ENCODE measurements around the gene SLC17A3. TPM values are rescaled to one million over a fixed set of nuclear protein-coding genes. Genes with fewer than 3 reads are reported as not detected.

SLC17A3 gene
- total RNA-seq, 1 experiment from 2014 or later, result not detected

DNA sequence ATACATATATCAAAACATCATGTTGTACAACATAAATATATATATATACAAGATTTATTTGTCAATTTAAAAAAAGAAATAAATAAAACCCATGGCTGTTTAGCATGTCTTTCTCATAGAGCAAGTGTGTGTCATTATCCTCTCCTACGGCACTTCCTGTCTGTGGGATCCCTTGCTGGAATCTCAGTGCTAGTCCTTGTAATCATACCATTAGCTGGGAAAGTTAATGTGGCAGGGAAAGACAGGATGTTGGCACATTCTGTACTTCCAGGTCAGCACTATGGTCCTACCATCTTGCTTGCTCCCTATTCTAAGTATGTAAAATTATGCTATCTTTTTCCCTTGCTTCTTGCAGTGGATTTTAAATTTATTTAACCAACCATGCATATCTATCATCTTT lies 9.5 kb upstream of the SLC17A3 start:
- H4K20me1 ChIP-seq (ENCODE audit: insufficient read depth, low read depth, low read length), result no peaks in the 10 kb centered on the region
- no peaks in the 10 kb centered on the region for H3K9me2 ChIP-seq (replicated peaks; ENCODE audit: insufficient read depth, low read length)
- no peak overlapping the region for H3K27ac ChIP-seq (ENCODE audit: low read length)
- no peak overlapping the region for H2AFZ ChIP-seq (ENCODE audit: low read length)
- no peak overlapping the region for H3K9ac ChIP-seq (ENCODE audit: low read length)
- no peaks in the 10 kb centered on the region for H3K79me2 ChIP-seq (ENCODE audit: low read length)
- no peaks in the 10 kb centered on the region for H3K9me3 ChIP-seq (ENCODE audit: low read length)
- H3K4me3 ChIP-seq (ENCODE audit: low read length), result no peak overlapping the region
- DNase-seq, result no peak
- H3K27me3 ChIP-seq (ENCODE audit: low read length), result no peaks in the 10 kb centered on the region
- no peaks in the 10 kb centered on the region for H3K36me3 ChIP-seq (ENCODE audit: insufficient read depth, low read length)
- no peaks in the 10 kb centered on the region for H3K4me1 ChIP-seq (ENCODE audit: low read length)
- no peak overlapping the region for H3K4me2 ChIP-seq (ENCODE audit: low read depth, low read length, poor library complexity, severe bottlenecking)

DNA sequence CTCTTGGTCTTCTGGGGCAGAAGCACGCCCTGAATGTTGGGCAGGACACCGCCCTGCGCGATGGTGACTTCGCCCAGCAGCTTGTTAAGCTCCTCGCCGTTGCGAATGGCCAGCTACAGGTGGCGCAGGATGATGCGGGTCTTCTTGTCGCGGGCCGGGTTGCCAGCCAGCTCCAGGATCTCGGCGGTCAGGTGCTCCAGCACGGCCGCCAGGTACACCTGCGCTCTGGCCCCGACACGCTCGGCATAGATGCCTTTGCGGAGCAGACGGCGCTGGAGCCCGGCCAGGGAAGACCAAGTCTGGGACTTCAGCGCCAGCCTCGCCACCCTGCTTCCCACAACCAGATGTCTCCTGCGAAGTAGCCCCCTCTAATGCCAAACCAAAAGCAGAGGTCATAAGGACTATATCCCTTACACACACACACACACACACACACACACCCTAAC lies 8.0 kb upstream of the SLC17A3 start:
- Histone ChIP-seq H3K4me1 (ENCODE audit: low read length) (no peaks in the 10 kb centered on the region), H3K9me2 (replicated peaks; ENCODE audit: insufficient read depth, low read length) (no peaks in the 10 kb centered on the region), H3K4me3 (ENCODE audit: low read length) (no peak overlapping the region), H3K9ac (ENCODE audit: low read length) (no peak overlapping the region), H3K4me2 (ENCODE audit: low read depth, low read length, poor library complexity, severe bottlenecking) (no peak overlapping the region), H3K9me3 (ENCODE audit: low read length) (no peaks in the 10 kb centered on the region), H4K20me1 (ENCODE audit: insufficient read depth, low read depth, low read length) (no peaks in the 10 kb centered on the region), H3K27me3 (ENCODE audit: low read length) (no peaks in the 10 kb centered on the region), H2AFZ (ENCODE audit: low read length) (no peak overlapping the region), H3K79me2 (ENCODE audit: low read length) (no peaks in the 10 kb centered on the region), H3K36me3 (ENCODE audit: insufficient read depth, low read length) (no peaks in the 10 kb centered on the region), H3K27ac (ENCODE audit: low read length) (no peak overlapping the region)
- DNase-seq, result peak; percentile 42

DNA sequence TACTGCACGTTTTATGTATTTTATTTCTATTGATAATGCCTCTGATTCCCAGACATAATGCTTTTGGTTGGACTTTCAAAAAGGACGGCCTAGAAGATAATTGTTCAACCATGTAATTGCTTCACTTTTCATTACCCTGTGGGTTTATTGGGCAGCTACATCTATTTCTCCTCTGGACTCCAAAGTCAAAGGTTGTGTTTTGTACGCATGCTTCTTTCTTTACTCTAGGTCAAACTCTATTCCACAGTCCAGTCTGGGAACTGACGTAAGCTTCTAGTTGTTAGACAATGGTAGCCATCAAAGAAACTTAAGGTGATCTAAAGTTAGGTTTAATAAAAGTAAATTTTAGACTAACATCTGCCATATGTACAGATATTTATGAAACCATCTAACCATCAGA lies 6.6 kb upstream of the SLC17A3 start:
- Histone ChIP-seq H3K4me3 (ENCODE audit: low read length) (no peak overlapping the region), H4K20me1 (ENCODE audit: insufficient read depth, low read depth, low read length) (no peaks in the 10 kb centered on the region), H3K36me3 (ENCODE audit: insufficient read depth, low read length) (no peaks in the 10 kb centered on the region), H3K9ac (ENCODE audit: low read length) (no peak overlapping the region), H3K9me2 (replicated peaks; ENCODE audit: insufficient read depth, low read length) (no peaks in the 10 kb centered on the region), H2AFZ (ENCODE audit: low read length) (no peak overlapping the region), H3K4me1 (ENCODE audit: low read length) (no peaks in the 10 kb centered on the region), H3K27me3 (ENCODE audit: low read length) (no peaks in the 10 kb centered on the region), H3K27ac (ENCODE audit: low read length) (no peak overlapping the region), H3K9me3 (ENCODE audit: low read length) (no peaks in the 10 kb centered on the region), H3K4me2 (ENCODE audit: low read depth, low read length, poor library complexity, severe bottlenecking) (no peak overlapping the region), H3K79me2 (ENCODE audit: low read length) (no peaks in the 10 kb centered on the region)
- no peak for DNase-seq

DNA sequence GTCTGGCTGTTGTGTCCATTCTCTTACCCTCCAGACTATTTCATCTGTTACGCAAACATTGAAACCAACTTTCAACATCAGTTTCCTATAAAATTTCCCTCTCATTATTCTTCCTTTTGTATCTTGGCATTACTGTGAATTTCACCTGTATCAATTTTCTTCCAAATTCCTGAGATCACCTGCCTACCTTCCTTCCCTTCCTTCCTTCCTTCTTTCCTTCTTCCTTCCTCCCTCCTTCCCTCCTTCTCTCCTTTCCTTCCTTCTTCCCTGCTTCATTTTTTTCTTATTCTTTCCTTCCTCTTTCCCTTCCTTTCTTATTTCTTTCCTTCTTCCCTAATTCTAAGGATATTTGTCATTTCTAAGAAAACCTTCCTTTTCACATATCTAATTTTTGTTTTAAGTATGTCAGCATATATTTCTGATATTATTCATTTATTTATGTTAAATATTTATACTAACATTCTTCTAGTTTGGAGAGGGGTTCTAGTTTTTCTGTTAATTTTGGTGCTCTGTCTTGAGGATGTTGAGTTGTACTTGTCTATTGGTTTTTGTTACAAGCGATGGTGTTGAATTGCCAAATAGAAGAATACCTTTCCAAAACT lies 4.8 kb upstream of the SLC17A3 start:
- no peak for DNase-seq
- Histone ChIP-seq H3K4me2 (ENCODE audit: low read depth, low read length, poor library complexity, severe bottlenecking) (no peak overlapping the region), H3K36me3 (ENCODE audit: insufficient read depth, low read length) (no peaks in the 10 kb centered on the region), H4K20me1 (ENCODE audit: insufficient read depth, low read depth, low read length) (no peaks in the 10 kb centered on the region), H3K9ac (ENCODE audit: low read length) (no peak overlapping the region), H3K27me3 (ENCODE audit: low read length) (no peaks in the 10 kb centered on the region), H3K4me1 (ENCODE audit: low read length) (no peaks in the 10 kb centered on the region), H3K9me3 (ENCODE audit: low read length) (no peaks in the 10 kb centered on the region), H2AFZ (ENCODE audit: low read length) (no peak overlapping the region), H3K27ac (ENCODE audit: low read length) (no peak overlapping the region), H3K79me2 (ENCODE audit: low read length) (no peaks in the 10 kb centered on the region), H3K4me3 (ENCODE audit: low read length) (no peak overlapping the region), H3K9me2 (replicated peaks; ENCODE audit: insufficient read depth, low read length) (no peaks in the 10 kb centered on the region)

DNA sequence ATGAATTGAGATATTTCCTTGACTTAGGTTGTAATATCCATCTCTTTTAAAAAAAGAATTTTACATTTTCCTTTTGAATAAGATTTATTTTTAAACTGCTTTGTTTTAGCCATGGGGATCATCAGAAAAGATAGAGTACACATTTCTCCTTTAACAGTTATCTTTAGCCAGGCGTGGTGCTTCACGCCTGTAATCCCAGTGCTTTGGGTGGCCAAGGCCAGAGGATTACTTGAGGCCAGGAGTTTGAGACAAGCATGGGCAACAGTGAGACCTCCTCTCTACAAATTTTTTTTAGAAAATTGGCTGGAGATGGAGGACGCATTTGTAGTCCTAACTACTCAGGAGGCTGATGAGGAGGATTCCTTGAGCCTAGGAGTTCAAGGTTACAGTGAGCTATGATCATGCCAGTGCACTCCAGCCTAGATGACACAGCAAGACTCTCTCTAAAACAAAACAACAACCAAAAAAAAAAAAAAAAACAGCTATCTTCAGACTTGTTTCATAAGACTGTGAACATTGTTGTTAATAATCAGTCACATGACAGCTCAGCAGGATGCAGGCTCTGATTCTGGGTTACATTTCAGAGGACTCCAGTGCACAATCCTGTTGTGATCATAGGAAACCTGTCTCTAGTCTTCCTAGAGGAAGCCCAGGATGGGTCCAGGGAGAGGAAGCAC lies 2.0 kb upstream of the SLC17A3 start:
- no peaks in the 10 kb centered on the region for H4K20me1 ChIP-seq (ENCODE audit: insufficient read depth, low read depth, low read length)
- no peak overlapping the region for H3K4me2 ChIP-seq (ENCODE audit: low read depth, low read length, poor library complexity, severe bottlenecking)
- H2AFZ ChIP-seq (ENCODE audit: low read length), result no peak overlapping the region
- no peaks in the 10 kb centered on the region for H3K36me3 ChIP-seq (ENCODE audit: insufficient read depth, low read length)
- no peaks in the 10 kb centered on the region for H3K27me3 ChIP-seq (ENCODE audit: low read length)
- no peak for DNase-seq
- no peak overlapping the region for H3K4me3 ChIP-seq (ENCODE audit: low read length)
- no peaks in the 10 kb centered on the region for H3K4me1 ChIP-seq (ENCODE audit: low read length)
- H3K79me2 ChIP-seq (ENCODE audit: low read length), result no peaks in the 10 kb centered on the region
- H3K27ac ChIP-seq (ENCODE audit: low read length), result no peak overlapping the region
- no peaks in the 10 kb centered on the region for H3K9me3 ChIP-seq (ENCODE audit: low read length)
- H3K9me2 ChIP-seq (replicated peaks; ENCODE audit: insufficient read depth, low read length), result no peaks in the 10 kb centered on the region
- no peak overlapping the region for H3K9ac ChIP-seq (ENCODE audit: low read length)

DNA sequence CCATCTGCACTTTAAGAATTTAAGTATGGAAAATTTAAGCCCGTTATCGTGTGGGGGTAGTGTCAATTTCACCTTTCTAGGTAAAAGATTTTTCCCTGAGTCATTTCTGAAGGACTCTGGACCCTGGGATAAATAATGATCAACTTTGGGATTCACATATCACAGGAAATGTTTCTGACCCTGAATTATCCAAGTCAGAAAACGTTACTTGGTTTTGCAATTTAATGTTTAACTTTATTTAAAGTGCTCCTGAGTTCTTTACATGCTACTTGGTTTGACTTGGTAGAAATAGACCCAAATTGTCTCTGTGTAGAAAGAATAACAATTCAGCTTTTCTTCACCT lies 1.5 kb upstream of the SLC17A3 start:
- Histone ChIP-seq H3K36me3 (ENCODE audit: insufficient read depth, low read length) (no peaks in the 10 kb centered on the region), H3K79me2 (ENCODE audit: low read length) (no peaks in the 10 kb centered on the region), H3K27me3 (ENCODE audit: low read length) (no peaks in the 10 kb centered on the region), H3K27ac (ENCODE audit: low read length) (no peak overlapping the region), H3K9me3 (ENCODE audit: low read length) (no peaks in the 10 kb centered on the region), H2AFZ (ENCODE audit: low read length) (no peak overlapping the region), H3K4me1 (ENCODE audit: low read length) (no peaks in the 10 kb centered on the region), H3K4me3 (ENCODE audit: low read length) (no peak overlapping the region), H3K9me2 (replicated peaks; ENCODE audit: insufficient read depth, low read length) (no peaks in the 10 kb centered on the region), H3K9ac (ENCODE audit: low read length) (no peak overlapping the region), H3K4me2 (ENCODE audit: low read depth, low read length, poor library complexity, severe bottlenecking) (no peak overlapping the region), H4K20me1 (ENCODE audit: insufficient read depth, low read depth, low read length) (no peaks in the 10 kb centered on the region)
- DNase-seq, result no peak

DNA sequence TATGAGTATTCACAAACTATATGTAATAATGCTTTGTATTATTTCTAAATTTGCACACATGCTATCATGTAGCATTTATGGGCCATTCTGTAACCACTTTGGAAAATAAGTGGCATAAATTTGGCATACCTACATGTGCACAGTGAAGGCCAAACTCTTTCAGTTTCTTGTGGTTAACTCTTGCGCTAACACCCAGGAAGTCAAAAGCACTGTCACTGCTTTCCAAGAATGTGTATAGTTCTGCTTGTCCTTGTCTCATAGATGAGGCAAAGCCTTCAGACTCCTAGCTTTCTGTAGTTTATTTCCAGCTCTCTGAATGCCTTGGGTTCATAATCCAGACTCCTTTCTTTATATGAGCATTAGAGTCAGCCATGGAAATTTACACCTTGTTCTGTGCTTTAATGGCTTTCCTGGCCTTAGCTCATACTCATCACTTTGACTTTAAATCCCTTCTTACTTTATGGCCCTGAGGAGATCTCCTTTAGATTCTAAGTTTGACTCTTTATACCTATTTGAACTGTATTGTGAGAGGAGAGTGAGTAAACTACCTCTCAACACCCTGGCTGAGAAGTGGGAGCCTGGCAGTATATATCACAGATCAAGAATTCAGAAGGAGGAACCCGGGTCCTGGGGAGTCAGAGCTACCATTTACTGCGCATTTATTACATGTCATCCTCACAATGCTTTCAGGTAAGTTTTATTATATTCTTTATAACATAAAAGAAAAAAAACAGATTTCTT lies 949 bp upstream of the SLC17A3 start:
- Histone ChIP-seq H3K9me3 (ENCODE audit: low read length) (no peaks in the 10 kb centered on the region), H3K4me2 (ENCODE audit: low read depth, low read length, poor library complexity, severe bottlenecking) (no peak overlapping the region), H3K27ac (ENCODE audit: low read length) (no peak overlapping the region), H4K20me1 (ENCODE audit: insufficient read depth, low read depth, low read length) (no peaks in the 10 kb centered on the region), H3K27me3 (ENCODE audit: low read length) (no peaks in the 10 kb centered on the region), H3K4me1 (ENCODE audit: low read length) (no peaks in the 10 kb centered on the region), H2AFZ (ENCODE audit: low read length) (no peak overlapping the region), H3K9ac (ENCODE audit: low read length) (no peak overlapping the region), H3K36me3 (ENCODE audit: insufficient read depth, low read length) (no peaks in the 10 kb centered on the region), H3K4me3 (ENCODE audit: low read length) (no peak overlapping the region), H3K9me2 (replicated peaks; ENCODE audit: insufficient read depth, low read length) (no peaks in the 10 kb centered on the region), H3K79me2 (ENCODE audit: low read length) (no peaks in the 10 kb centered on the region)
- DNase-seq, result no peak

DNA sequence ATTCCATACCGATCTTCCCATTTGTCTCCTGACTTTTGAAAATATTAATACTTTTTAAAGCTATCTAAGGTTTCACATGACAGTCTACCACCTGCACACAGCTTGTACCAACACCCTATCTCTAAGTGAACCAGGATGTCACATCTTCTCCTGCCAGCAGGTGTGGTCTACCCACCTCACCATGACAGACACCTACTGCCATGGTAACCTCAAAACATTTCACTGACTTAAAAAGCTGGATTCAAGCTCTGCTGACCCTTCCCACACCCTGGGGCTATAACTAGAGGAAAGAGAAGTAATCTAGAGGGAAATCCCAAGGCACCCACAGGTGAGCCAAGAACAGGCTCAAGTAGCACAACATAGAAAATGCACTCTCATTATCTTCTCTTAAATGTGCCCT lies 1.2 kb downstream of the SLC17A3 start:
- no peak overlapping the region for H3K4me3 ChIP-seq (ENCODE audit: low read length)

More for the DNA sequence above, 1.2 kb downstream of the SLC17A3 start:
- no peaks in the 10 kb centered on the region for H3K9me3 ChIP-seq (ENCODE audit: low read length)
- no peak for DNase-seq
- H3K4me2 ChIP-seq (ENCODE audit: low read depth, low read length, poor library complexity, severe bottlenecking), result no peak overlapping the region
- H3K9ac ChIP-seq (ENCODE audit: low read length), result no peak overlapping the region
- no peaks in the 10 kb centered on the region for H3K4me1 ChIP-seq (ENCODE audit: low read length)
- H3K27ac ChIP-seq (ENCODE audit: low read length), result no peak overlapping the region
- no peaks in the 10 kb centered on the region for H3K36me3 ChIP-seq (ENCODE audit: insufficient read depth, low read length)
- H4K20me1 ChIP-seq (ENCODE audit: insufficient read depth, low read depth, low read length), result no peaks in the 10 kb centered on the region
- no peaks in the 10 kb centered on the region for H3K27me3 ChIP-seq (ENCODE audit: low read length)
- H2AFZ ChIP-seq (ENCODE audit: low read length), result no peak overlapping the region
- H3K79me2 ChIP-seq (ENCODE audit: low read length), result no peaks in the 10 kb centered on the region
- no peaks in the 10 kb centered on the region for H3K9me2 ChIP-seq (replicated peaks; ENCODE audit: insufficient read depth, low read length)
